ENCODE data around the gene BAMBI. TPM values are rescaled to one million over a fixed set of nuclear protein-coding genes. Genes with fewer than 3 reads are reported as not detected.

The BAMBI gene
- total RNA-seq, 1 experiment from 2014 or later, result 6.2 TPM

DNA sequence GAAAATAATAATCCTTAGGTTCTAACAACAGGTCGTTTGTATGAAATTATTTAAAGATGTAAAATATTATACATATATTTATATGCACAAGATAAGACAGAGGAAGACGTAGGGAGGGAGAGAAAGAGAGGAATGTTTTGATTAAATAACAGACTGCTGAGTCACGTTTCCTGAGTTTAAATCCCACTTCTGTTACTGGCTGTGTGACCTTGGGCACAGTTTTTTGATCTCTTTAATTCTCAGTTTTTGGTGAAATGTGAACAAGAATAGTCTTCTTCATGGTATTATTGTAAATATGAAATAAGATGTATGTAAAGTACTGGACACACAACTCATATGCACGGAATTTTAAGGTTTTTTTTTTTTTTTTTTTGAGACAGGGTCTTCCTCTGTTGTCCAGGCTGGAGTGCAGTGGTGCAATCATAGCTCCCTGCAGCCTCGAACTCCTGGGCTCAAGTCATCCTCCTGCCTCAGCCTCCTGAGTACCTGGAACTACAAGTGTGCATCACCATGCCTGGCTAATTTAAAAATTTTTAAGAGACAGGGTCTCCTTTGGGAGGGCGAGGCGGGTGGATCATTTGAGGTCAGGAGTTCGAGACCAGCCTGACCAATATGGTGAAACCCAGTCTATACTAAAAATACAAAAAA is 42.6 kb downstream of the BAMBI start:
- CTCF ChIA-PET, result interaction anchor here (0.5 to 0.7 kb wide), 2 partner anchors 34 to 44 kb away, joined by 3 to 4 read pairs; no protein-coding TSS in a partner anchor
- Histone ChIP-seq H3K79me2 (ENCODE audit: insufficient read depth, low read length) (no peaks in the 10 kb centered on the region), H3K9ac (ENCODE audit: low read length) (no peak overlapping the region), H3K4me1 (ENCODE audit: control insufficient read depth in 1 of 2, insufficient read depth in 2 of 2, low read length in 2 of 2) (peaks cover 9 to 13% of the 10 kb centered on the region in 2 experiments; a peak in 3 of 4 replicates), H3K27ac (ENCODE audit: low read depth, low read length) (no peak overlapping the region), H2AFZ (ENCODE audit: low read depth, low read length, poor library complexity, severe bottlenecking) (peak overlapping the region; percentile 95), H3K27me3 (ENCODE audit: insufficient read depth, low read length) (no peaks in the 10 kb centered on the region), H3K36me3 (ENCODE audit: control insufficient read depth in 1 of 2, insufficient read depth in 2 of 2, low read length in 2 of 2) (no peaks in the 10 kb centered on the region), H3K4me2 (ENCODE audit: low read length) (peak overlapping the region; percentile 46), H3K4me3 (replicated peaks in 1 of 2; ENCODE audit: low read depth in 1 of 2, low read length in 2 of 2) (no peak overlapping the region), H3K9me3 (ENCODE audit: control insufficient read depth in 1 of 2, insufficient read depth in 1 of 2, low read depth in 1 of 2, low read length in 2 of 2) (no peaks in the 10 kb centered on the region), H4K20me1 (ENCODE audit: insufficient read depth) (no peaks in the 10 kb centered on the region), H3K9me2 (ENCODE audit: insufficient read depth) (no peaks in the 10 kb centered on the region)
- RAD21 ChIA-PET (ENCODE audit: low non-redundant PET in 1 of 2, low total read pairs in 2 of 2, uncharacterized antibody in 2 of 2, unreplicated experiment in 2 of 2), result no interaction called here
- TF ChIP-seq SIN3A (IDR thresholded peaks at IDR 0.05; ENCODE audit: low read depth) (no peak), ELF1 (IDR thresholded peaks at IDR 0.05; ENCODE audit: borderline replicate concordance, low read depth) (no peak), JUND (IDR thresholded peaks at IDR 0.05) (peak; percentile 37; the same call in 1 of the 2 replicates), ZNF274 (IDR thresholded peaks at IDR 0.05; ENCODE audit: low read depth, low read length) (no peak), TCF7L2 (IDR thresholded peaks at IDR 0.05; ENCODE audit: borderline replicate concordance, extremely low read depth, insufficient read depth, insufficient read length) (no peak)
- TF ChIP-seq, protein P1, sequence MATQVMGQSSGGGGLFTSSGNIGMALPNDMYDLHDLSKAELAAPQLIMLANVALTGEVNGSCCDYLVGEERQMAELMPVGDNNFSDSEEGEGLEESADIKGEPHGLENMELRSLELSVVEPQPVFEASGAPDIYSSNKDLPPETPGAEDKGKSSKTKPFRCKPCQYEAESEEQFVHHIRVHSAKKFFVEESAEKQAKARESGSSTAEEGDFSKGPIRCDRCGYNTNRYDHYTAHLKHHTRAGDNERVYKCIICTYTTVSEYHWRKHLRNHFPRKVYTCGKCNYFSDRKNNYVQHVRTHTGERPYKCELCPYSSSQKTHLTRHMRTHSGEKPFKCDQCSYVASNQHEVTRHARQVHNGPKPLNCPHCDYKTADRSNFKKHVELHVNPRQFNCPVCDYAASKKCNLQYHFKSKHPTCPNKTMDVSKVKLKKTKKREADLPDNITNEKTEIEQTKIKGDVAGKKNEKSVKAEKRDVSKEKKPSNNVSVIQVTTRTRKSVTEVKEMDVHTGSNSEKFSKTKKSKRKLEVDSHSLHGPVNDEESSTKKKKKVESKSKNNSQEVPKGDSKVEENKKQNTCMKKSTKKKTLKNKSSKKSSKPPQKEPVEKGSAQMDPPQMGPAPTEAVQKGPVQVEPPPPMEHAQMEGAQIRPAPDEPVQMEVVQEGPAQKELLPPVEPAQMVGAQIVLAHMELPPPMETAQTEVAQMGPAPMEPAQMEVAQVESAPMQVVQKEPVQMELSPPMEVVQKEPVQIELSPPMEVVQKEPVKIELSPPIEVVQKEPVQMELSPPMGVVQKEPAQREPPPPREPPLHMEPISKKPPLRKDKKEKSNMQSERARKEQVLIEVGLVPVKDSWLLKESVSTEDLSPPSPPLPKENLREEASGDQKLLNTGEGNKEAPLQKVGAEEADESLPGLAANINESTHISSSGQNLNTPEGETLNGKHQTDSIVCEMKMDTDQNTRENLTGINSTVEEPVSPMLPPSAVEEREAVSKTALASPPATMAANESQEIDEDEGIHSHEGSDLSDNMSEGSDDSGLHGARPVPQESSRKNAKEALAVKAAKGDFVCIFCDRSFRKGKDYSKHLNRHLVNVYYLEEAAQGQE (IDR thresholded peaks at IDR 0.05; ENCODE audit: low read depth), result no peak
- DNase-seq (ENCODE audit: low read depth, low spot score), result peak; percentile 1
- POLR2A ChIA-PET, result no interaction called here
- intact Hi-C loops (cut with micrococcal nuclease), result no loop called here
- BruUV-seq (replicated peaks), result no TSS peak
- no peak for ATAC-seq
